ENCODE data around the gene ABTB1. TPM values are rescaled to one million over a fixed set of nuclear protein-coding genes. Genes with fewer than 3 reads are reported as not detected.

Gene ABTB1
- total and polyA plus RNA-seq, 2 experiments from 2014 or later = 3.7 to 5.7 TPM

GRCh38 chr3:127716384-127716783, 43.6 kb downstream of the ABTB1 start (continued):
- TF ChIP-seq ZNF462 (CRISPR knock-in tag; IDR thresholded peaks at IDR 0.05) (no peak), JUNB (IDR thresholded peaks at IDR 0.05; ENCODE audit: unreplicated experiment) (no peak), EZH2 (IDR thresholded peaks at IDR 0.05; ENCODE audit: low read depth, unreplicated experiment) (no peak), CTCF (conservative IDR thresholded peaks at IDR 0.05; ENCODE audit: low read depth in 2 of 2) (no peak), STAT1 (IDR thresholded peaks at IDR 0.05; ENCODE audit: unreplicated experiment) (no peak), CREB1 (CRISPR knock-in tag; IDR thresholded peaks at IDR 0.05; ENCODE audit: low read depth) (no peak), EZH2phosphoT487 (IDR thresholded peaks at IDR 0.05; ENCODE audit: unreplicated experiment) (no peak), ZNF114 (CRISPR knock-in tag; IDR thresholded peaks at IDR 0.05) (no peak), ZNF331 (CRISPR knock-in tag; IDR thresholded peaks at IDR 0.05; ENCODE audit: low read depth) (no peak), POLR2AphosphoS5 (IDR thresholded peaks at IDR 0.05; ENCODE audit: low read depth) (no peak), NANOG (IDR thresholded peaks at IDR 0.05; ENCODE audit: borderline replicate concordance) (no peak)
